Hair follicle dermal papilla cell (primary cell): Measurements from ENCODE around the gene VPS26C. TPM values are rescaled to one million over a fixed set of nuclear protein-coding genes. Genes with fewer than 3 reads are reported as not detected.

Source experiments
- small RNA-seq: library from RNA; depleted of rRNA; stranded (forward); fragments of <200 nt; gene quantifications from one replicate; pipeline ENCODE3, GENCODE V24; 2012
- total RNA-seq: library from RNA; depleted of rRNA; stranded (reverse); fragments of >200 nt; gene quantifications from 2 replicates; pipeline ENCODE4 v1.2.3, GENCODE V29; 2012

Gene VPS26C
- 106 and 116 TPM in 2 replicates for total RNA-seq

GRCh38 chr21:37267269-37268185 is at the start of gene VPS26C:
VPS26C (minus strand) TSS chr21:37267334; CDS start chr21:37267294, 40 bp downstream.

Small RNAs within 50 kb of the gene (small RNA-seq; reads per million reads assigned to genes)
- gene RN7SL678P: 0.33 reads per million

Other genes starting within 250 kb of the VPS26C start
- 4.4 and 7.0 TPM in 2 replicates for gene PIGP, start 194.3 kb downstream of the VPS26C start, total RNA-seq
- 283 and 338 TPM in 2 replicates for gene TTC3, start 194.1 kb downstream of the VPS26C start, total RNA-seq
- 99.5 and 126 TPM in 2 replicates for gene DYRK1A, start 99.4 kb upstream of the VPS26C start, total RNA-seq